K562 (cell line): ENCODE data around the gene BNIP5. TPM values are rescaled to one million over a fixed set of nuclear protein-coding genes. Genes with fewer than 3 reads are reported as not detected.

ENCODE experiments used
- ATAC-seq: fragments of 200-7000 bp; cut with Tn5 transposase; 3 replicates; pipeline ENCODE4 v1.9.1; 2020; ENCODE audit warnings: moderate library complexity
- BruUV-seq: library from RNA; stranded (reverse); fragments of 400-500 nt; replicated peaks from 2 replicates; lab custom pipeline; 2021; lab: Mats Ljungman, UMichigan
- CTCF ChIA-PET: fragments of 300-600 bp; formaldehyde crosslinking; extraction: SDS; loops from one replicate; lab custom pipeline; 2021; ENCODE audit warnings: low intra/inter-chr PET ratio; lab: Yijun Ruan, JAX
- POLR2A ChIA-PET: fragments of 300-600, 350-650 bp; sonication (Branson Sonifier 250); formaldehyde crosslinking; extraction: SDS; loops from one replicate; lab custom pipeline; 2021; ENCODE audit warnings: antibody characterized with exemption, inconsistent platforms; lab: Yijun Ruan, JAX
- DNase-seq, 4 experiments: peaks; one replicate each; pipeline versions ENCODE4 v3.0.0 to v3.0.0-alpha.2; 2011 to 2018; ENCODE audit warnings: low spot score in 3 of 4, mixed read lengths in 3 of 4; ENCODE audit errors: extremely low read depth in 1 of 4
- FAIRE-seq: peaks from 2 replicates; lab custom pipeline; 2011; peaks lifted over from hg19 to GRCh38; lab: Jason Lieb, UNC
- H2AFZ ChIP-seq: 2 replicates; pipeline ENCODE4 v1.6.0; 2011; ENCODE audit warnings: low read depth, low read length, control low read depth, inconsistent platforms
- H3K27ac ChIP-seq: fragments of 200-600 bp; 3 replicates; pipeline ENCODE4 v1.8.0; 2011; ENCODE audit warnings: low read depth, mild to moderate bottlenecking, control low read depth, inconsistent platforms, low read length, moderate library complexity, mixed read lengths; ENCODE audit errors: extremely low read depth
- H3K27me3 ChIP-seq, 2 experiments: fragments of 300-600 bp in 1 of 2; 2 replicates in 1 of 2; 3 replicates in 1 of 2; pipeline versions ENCODE4 v1.6.0 to v1.8.0; 2011; ENCODE audit warnings: inconsistent platforms in 2 of 2, low read length in 2 of 2, mild to moderate bottlenecking in 1 of 2, mixed read lengths in 1 of 2, moderate library complexity in 1 of 2; ENCODE audit not compliant: control insufficient read depth in 2 of 2, insufficient read depth in 2 of 2
- H3K36me3 ChIP-seq: fragments of 300-600 bp; 3 replicates; pipeline ENCODE4 v1.8.0; 2011; ENCODE audit warnings: mild to moderate bottlenecking, low read length, inconsistent platforms; ENCODE audit not compliant: control insufficient read depth, insufficient read depth
- H3K4me1 ChIP-seq, 2 experiments: fragments of 200-600 bp in 1 of 2; replicated peaks in 1 of 2; 2 replicates in 1 of 2; 3 replicates in 1 of 2; pipeline versions ENCODE4 v1.5.1 to v1.8.0; 2011; ENCODE audit warnings: inconsistent platforms in 2 of 2, low read length in 2 of 2, mild to moderate bottlenecking in 1 of 2, mixed read lengths in 1 of 2, moderate library complexity in 1 of 2; ENCODE audit not compliant: control insufficient read depth in 2 of 2, insufficient read depth in 2 of 2
- H3K4me2 ChIP-seq: 2 replicates; pipeline ENCODE4 v1.6.1; 2011; ENCODE audit warnings: low read length, control low read depth, inconsistent platforms, mixed read lengths; ENCODE audit not compliant: insufficient read depth
- H3K4me3 ChIP-seq: fragments of 200-600 bp; sonication (generic), shearing (Covaris generic); 2 replicates; pipeline ENCODE4 v1.5.1; 2016; ENCODE audit warnings: control low read depth, inconsistent platforms
- H3K79me2 ChIP-seq: fragments of 200-600 bp; 3 replicates; pipeline ENCODE4 v1.8.0; 2011; ENCODE audit warnings: low read length, inconsistent platforms; ENCODE audit not compliant: control insufficient read depth, insufficient read depth
- H3K9ac ChIP-seq, 2 experiments: 2 replicates each; pipeline versions ENCODE4 v1.6.0 to v1.6.1; 2011; ENCODE audit warnings: low read depth in 2 of 2, low read length in 2 of 2, control low read depth in 1 of 2, inconsistent platforms in 1 of 2, mild to moderate bottlenecking in 1 of 2, mixed read lengths in 1 of 2; ENCODE audit not compliant: insufficient read depth in 1 of 2
- H3K9me1 ChIP-seq: one replicate; pipeline ENCODE4 v1.6.0; 2011; ENCODE audit warnings: inconsistent platforms, mild to moderate bottlenecking, low read length, moderate library complexity; ENCODE audit not compliant: control insufficient read depth, insufficient read depth
- H3K9me3 ChIP-seq: replicated peaks from 2 replicates; pipeline ENCODE4 v1.5.1; 2011; ENCODE audit warnings: low read depth, low read length, inconsistent platforms; ENCODE audit not compliant: control insufficient read depth, insufficient read depth
- H4K20me1 ChIP-seq: replicated peaks from 2 replicates; pipeline ENCODE4 v1.6.1; 2011; ENCODE audit warnings: low read length, inconsistent platforms, mixed read lengths; ENCODE audit not compliant: control insufficient read depth, insufficient read depth
- ATF3 ChIP-seq, 2 experiments: fragments of 450-650 bp in 1 of 2; sonication (generic) in 1 of 2; formaldehyde crosslinking in 1 of 2; IDR thresholded peaks in 1 of 2; conservative IDR thresholded peaks in 1 of 2; 2 replicates each; pipeline versions ENCODE4 v1.6.1 to v1.8.1; 2016 to 2023; ENCODE audit warnings: mild to moderate bottlenecking in 2 of 2, moderate library complexity in 2 of 2, inconsistent platforms in 1 of 2, missing genetic modification reagents in 1 of 2
- BMI1 ChIP-seq: fragments of 150-350 bp; IDR thresholded peaks from 2 replicates; pipeline ENCODE4 v1.6.1; 2014; ENCODE audit warnings: low read length
- CBFA2T3 ChIP-seq: fragments of 450-650 bp; IDR thresholded peaks from 2 replicates; pipeline ENCODE4 v1.6.1; 2017
- EP400 ChIP-seq: fragments of 450-650 bp; IDR thresholded peaks from 2 replicates; pipeline ENCODE4 v1.6.1; 2017; ENCODE audit warnings: antibody characterized with exemption, mild to moderate bottlenecking, moderate library complexity
- ETV5 ChIP-seq: sonication (generic); formaldehyde crosslinking; IDR thresholded peaks from 2 replicates; pipeline ENCODE4 v1.4.0; 2020; ENCODE audit warnings: low read depth, mild to moderate bottlenecking, missing genetic modification reagents
- FOSL1 ChIP-seq: fragments of 200-800 bp; sonication (Bioruptor generic); conservative IDR thresholded peaks from 2 replicates; pipeline ENCODE4 v1.6.1; 2016; ENCODE audit warnings: missing genetic modification characterization, missing compliant biosample characterization
- JUN ChIP-seq, 2 experiments: sonication (generic) in 1 of 2; formaldehyde crosslinking in 1 of 2; IDR thresholded peaks; 2 replicates each; pipeline versions ENCODE4 v1.6.1 to v1.8.0; 2012 to 2022; ENCODE audit warnings: borderline replicate concordance in 2 of 2, mild to moderate bottlenecking in 2 of 2, improper control_type of control experiment in 1 of 2, low read depth in 1 of 2, low read length in 1 of 2, missing genetic modification reagents in 1 of 2
- JUND ChIP-seq, 2 experiments: IDR thresholded peaks; 2 replicates in 1 of 2; 3 replicates in 1 of 2; pipeline ENCODE4 v1.6.1; 2011; ENCODE audit warnings: borderline replicate concordance in 2 of 2, low read depth in 2 of 2, low read length in 2 of 2, improper control_type of control experiment in 1 of 2, missing biosample characterization in 1 of 2, missing genetic modification characterization in 1 of 2, missing genetic modification reagents in 1 of 2
- KAT7 ChIP-seq: sonication (generic); formaldehyde crosslinking; IDR thresholded peaks from 2 replicates; pipeline ENCODE4 v1.8.0; 2022; ENCODE audit warnings: missing genetic modification reagents, mild to moderate bottlenecking, borderline replicate concordance
- PRMT5 ChIP-seq: sonication (generic); formaldehyde crosslinking; IDR thresholded peaks from 2 replicates; pipeline ENCODE4 v1.5.0; 2020; ENCODE audit warnings: missing genetic modification reagents
- RAD51 ChIP-seq: fragments of 450-650 bp; IDR thresholded peaks from 2 replicates; pipeline ENCODE4 v1.7.1; 2016; ENCODE audit warnings: low read depth, mild to moderate bottlenecking, borderline replicate concordance
- RBM17 ChIP-seq: fragments of 200-400 bp; formaldehyde crosslinking; IDR thresholded peaks from 2 replicates; pipeline ENCODE4 v1.6.1; 2017; ENCODE audit warnings: low read depth, mild to moderate bottlenecking, low read length, borderline replicate concordance
- RCOR1 ChIP-seq, 2 experiments: IDR thresholded peaks; 2 replicates each; pipeline ENCODE4 v1.6.1; 2012; ENCODE audit warnings: low read depth in 2 of 2, low read length in 2 of 2, borderline replicate concordance in 1 of 2, improper control_type of control experiment in 1 of 2
- UBTF ChIP-seq, 2 experiments: IDR thresholded peaks; 2 replicates each; pipeline ENCODE4 v1.6.1; 2012; ENCODE audit warnings: improper control_type of control experiment in 2 of 2, low read depth in 2 of 2, low read length in 2 of 2, borderline replicate concordance in 1 of 2
- USF2 ChIP-seq: sonication (generic); formaldehyde crosslinking; IDR thresholded peaks from 2 replicates; pipeline ENCODE4 v1.5.0; 2020; ENCODE audit warnings: missing genetic modification reagents
- WHSC1 ChIP-seq: IDR thresholded peaks from one replicate; pipeline ENCODE4 v1.6.1; 2012; ENCODE audit warnings: low read length, control low read depth, inconsistent platforms
- WGBS: fragments of 100-300 bp; shearing (Covaris generic); methylation state at CpG from one replicate; pipeline ENCODE4 v1.1.6; 2016; ENCODE audit warnings: low coverage, mixed read lengths; ENCODE audit not compliant: insufficient coverage; ENCODE audit errors: missing lambda C conversion rate; 5-methylcytosine and 5-hydroxymethylcytosine counted together
- in situ Hi-C: fragments of 300-500 bp; cut with MboI; formaldehyde crosslinking; loops from 4 replicates; pipeline ENCODE4 v1.15.0; 2018; ENCODE audit warnings: inconsistent platforms, mixed read lengths
- intact Hi-C: fragments of 100-400 bp; cut with micrococcal nuclease; formaldehyde crosslinking; loops from 2 replicates; pipeline ENCODE4 v1.14.2; 2022
- polyA plus RNA-seq, 8 experiments: library from polyadenylated mRNA; depleted of rRNA in 4 of 8; stranded (reverse) in 5 of 8; unstranded in 3 of 8; fragments of >200 nt; fragmentation: Nextera tagmentation in 2 of 8; fragmentation: Illumina TruSeq in 1 of 8; extraction: Ambion mirVana in 2 of 8; extraction: Trizol in 1 of 8; gene quantifications; 2 replicates each; pipeline versions ENCODE4 v1.2.1 to v1.2.3, GENCODE V29; 2011 to 2014; ENCODE audit warnings: inconsistent platforms in 1 of 8, missing spikeins in 1 of 8
- total RNA-seq, 7 experiments: library from RNA; depleted of rRNA in 6 of 7; stranded (reverse); fragments of >200 nt in 6 of 7; fragmentation: Illumina TruSeq in 2 of 7; extraction: Trizol in 2 of 7; gene quantifications; 2 replicates each; pipeline versions ENCODE4 v1.2.1 to v1.2.3, GENCODE V29; 2011 to 2021; ENCODE audit warnings: low replicate concordance in 1 of 7

BNIP5 gene
- total and polyA plus RNA-seq, 9 of the 15 experiments (the other 6 are each of a cell fraction or from before 2014, with no cell fraction given), result not detected

GRCh38 chr6:36266913-36267644 is 69.6 kb downstream of the BNIP5 start:
- no peak overlapping the region for H3K27ac ChIP-seq
- 21% methylated on average over 13 of the region's 13 CpGs for WGBS
- POLR2A ChIA-PET, result no interaction called here

More at GRCh38 chr6:36266913-36267644, 69.6 kb downstream of the BNIP5 start:
- Histone ChIP-seq H3K4me1 (peaks cover 6 to 25% of the 10 kb centered on the region in 2 experiments; a peak in 4 of 5 replicates), H3K4me3 (no peak overlapping the region), H3K36me3 (no peaks in the 10 kb centered on the region), H3K27me3 (peaks cover 38 to 48% of the 10 kb centered on the region in 2 experiments), H2AFZ (no peak overlapping the region), H4K20me1 (no peaks in the 10 kb centered on the region), H3K4me2 (no peak overlapping the region), H3K79me2 (no peaks in the 10 kb centered on the region), H3K9ac (no peak overlapping the region), H3K9me1 (no peaks in the 10 kb centered on the region), H3K9me3 (no peaks in the 10 kb centered on the region)
- intact Hi-C loops (no loop called here), in situ Hi-C loops (no loop called here)
- BruUV-seq, result no TSS peak
- CTCF ChIA-PET, result no interaction called here
- DNase-seq (no peak), FAIRE-seq (peak; percentile 6), ATAC-seq (no peak)
- TF ChIP-seq CBFA2T3, result peak; percentile 29; the same call in 1 of the 2 replicates
- TF ChIP-seq PRMT5 (CRISPR knock-in tag), result no peak
- no peak for TF ChIP-seq UBTF (IDR thresholded peaks at IDR 0.05; ENCODE audit: borderline replicate concordance in 1 of 2, low read depth in 2 of 2, low read length in 2 of 2)
- no peak for TF ChIP-seq ETV5 (CRISPR knock-in tag)
- 0 out of 4 replicates have a peak, but pooled peaks of 1 of the 2 experiments have one; percentile 23 for TF ChIP-seq RCOR1 (IDR thresholded peaks at IDR 0.05; ENCODE audit: borderline replicate concordance in 1 of 2, low read depth in 2 of 2, low read length in 2 of 2)
- no peak for TF ChIP-seq RBM17
- TF ChIP-seq ATF3 (IDR thresholded peaks at IDR 0.05), result peak; percentile 58; the same call in 1 of the 2 replicates
- TF ChIP-seq ATF3 (CRISPR knock-in tag; conservative IDR thresholded peaks at IDR 0.05), result no peak
- TF ChIP-seq FOSL1 (tag), result peak; percentile 85
- no peak for TF ChIP-seq BMI1
- peak; percentile 75; the same call in 1 of the 2 replicates for TF ChIP-seq JUND (IDR thresholded peaks at IDR 0.05; ENCODE audit: borderline replicate concordance, low read depth, low read length)
- TF ChIP-seq JUND (tag; IDR thresholded peaks at IDR 0.05; ENCODE audit: borderline replicate concordance, low read depth, low read length), result peak; percentile 61; the same call in 1 of the 3 replicates
- TF ChIP-seq JUN (IDR thresholded peaks at IDR 0.05; ENCODE audit: borderline replicate concordance, low read depth, low read length), result peak; percentile 41; the same call in 1 of the 2 replicates
- TF ChIP-seq JUN (CRISPR knock-in tag; IDR thresholded peaks at IDR 0.05; ENCODE audit: borderline replicate concordance), result no peak
- TF ChIP-seq USF2 (CRISPR knock-in tag), result peak; percentile 21; the same call in 1 of the 2 replicates
- no peak for TF ChIP-seq WHSC1
- TF ChIP-seq KAT7 (CRISPR knock-in tag), result no peak
- TF ChIP-seq EP400, result no peak
- 0 out of 2 replicates have a peak, but pooled peaks have one; percentile 31 for TF ChIP-seq RAD51
